Caco-2 (cell line): Measurements from ENCODE around the gene SH3TC1. TPM values are rescaled to one million over a fixed set of nuclear protein-coding genes. Genes with fewer than 3 reads are reported as not detected.

Experiments used
- BruUV-seq: library from RNA; stranded (reverse); fragments of 400-500 nt; replicated peaks from 2 replicates; lab custom pipeline; 2021; lab: Mats Ljungman, UMichigan
- CTCF ChIA-PET: fragments of 300-600 bp; sonication (Branson Sonifier 250); formaldehyde crosslinking; loops from one replicate; lab custom pipeline; 2022; ENCODE audit warnings: antibody characterized with exemption; lab: Charles Lee
- POLR2A ChIA-PET: fragments of 300-600 bp; sonication (Branson Sonifier 250); formaldehyde crosslinking; loops from one replicate; lab custom pipeline; 2022; ENCODE audit warnings: antibody characterized with exemption; lab: Charles Lee
- DNase-seq, 2 experiments: peaks; one replicate each; pipeline versions ENCODE4 v3.0.0 to v3.0.0-alpha.2; 2020 to 2022
- H3K27me3 ChIP-seq: replicated peaks from 2 replicates; pipeline ENCODE4 v1.6.0; 2011; ENCODE audit warnings: low read length; ENCODE audit not compliant: control insufficient read depth, insufficient read depth
- H3K36me3 ChIP-seq: 2 replicates; pipeline ENCODE4 v1.5.1; 2011; ENCODE audit warnings: low read length; ENCODE audit not compliant: control insufficient read depth, insufficient read depth
- H3K4me1 ChIP-seq: fragments of 250-450 bp; sonication (Bioruptor Pico); 2 replicates; pipeline ENCODE4 v1.5.1; 2020; ENCODE audit warnings: mild to moderate bottlenecking
- H3K4me3 ChIP-seq: 2 replicates; pipeline ENCODE4 v1.5.1; 2011; ENCODE audit warnings: low read depth, mild to moderate bottlenecking, control low read depth, low read length
- H3K9me3 ChIP-seq: fragments of 250-450 bp; sonication (Bioruptor Pico); 2 replicates; pipeline ENCODE4 v1.5.1; 2020; ENCODE audit warnings: mild to moderate bottlenecking, moderate library complexity
- H3K27ac Mint-ChIP-seq: one replicate; pipeline ENCODE4 v1.8.0; 2022; ENCODE audit warnings: mixed read lengths; ENCODE audit not compliant: unreplicated experiment
- H3K27me3 Mint-ChIP-seq: one replicate; pipeline ENCODE4 v1.8.0; 2022; ENCODE audit warnings: mixed read lengths; ENCODE audit not compliant: insufficient read depth, unreplicated experiment
- H3K36me3 Mint-ChIP-seq: one replicate; pipeline ENCODE4 v1.8.0; 2022; ENCODE audit warnings: mild to moderate bottlenecking, mixed read lengths; ENCODE audit not compliant: insufficient read depth, unreplicated experiment
- H3K4me1 Mint-ChIP-seq: one replicate; pipeline ENCODE4 v1.8.0; 2022; ENCODE audit warnings: low read depth, mixed read lengths; ENCODE audit not compliant: unreplicated experiment
- H3K4me3 Mint-ChIP-seq: one replicate; pipeline ENCODE4 v1.8.0; 2022; ENCODE audit warnings: mild to moderate bottlenecking, moderate library complexity, mixed read lengths; ENCODE audit not compliant: unreplicated experiment
- H3K9me3 Mint-ChIP-seq: one replicate; pipeline ENCODE4 v1.8.0; 2022; ENCODE audit warnings: mixed read lengths; ENCODE audit not compliant: unreplicated experiment
- intact Hi-C: fragments of 100-400 bp; cut with micrococcal nuclease; formaldehyde crosslinking; loops from one replicate; pipeline ENCODE4 v1.10.0; 2022; ENCODE audit not compliant: unreplicated experiment
- total RNA-seq: library from RNA; stranded (reverse); gene quantifications from 2 replicates; pipeline ENCODE4 v1.2.3, GENCODE V29; 2022
- TF ChIP-seq, protein P1 (sequence below), 2 experiments: fragments of 200-600 bp in 1 of 2; IDR thresholded peaks; 1 replicate in 1 of 2; 2 replicates in 1 of 2; pipeline versions ENCODE4 v1.5.1 to v1.8.0; 2011 to 2022; ENCODE audit warnings: antibody characterized with exemption in 1 of 2, control low read depth in 1 of 2, inconsistent platforms in 1 of 2, low read depth in 1 of 2, low read length in 1 of 2, mild to moderate bottlenecking in 1 of 2, moderate library complexity in 1 of 2; ENCODE audit not compliant: insufficient read depth in 1 of 2, severe bottlenecking in 1 of 2, unreplicated experiment in 1 of 2

SH3TC1 gene
- total RNA-seq, 1 experiment from 2014 or later, result 18.6 TPM

DNA sequence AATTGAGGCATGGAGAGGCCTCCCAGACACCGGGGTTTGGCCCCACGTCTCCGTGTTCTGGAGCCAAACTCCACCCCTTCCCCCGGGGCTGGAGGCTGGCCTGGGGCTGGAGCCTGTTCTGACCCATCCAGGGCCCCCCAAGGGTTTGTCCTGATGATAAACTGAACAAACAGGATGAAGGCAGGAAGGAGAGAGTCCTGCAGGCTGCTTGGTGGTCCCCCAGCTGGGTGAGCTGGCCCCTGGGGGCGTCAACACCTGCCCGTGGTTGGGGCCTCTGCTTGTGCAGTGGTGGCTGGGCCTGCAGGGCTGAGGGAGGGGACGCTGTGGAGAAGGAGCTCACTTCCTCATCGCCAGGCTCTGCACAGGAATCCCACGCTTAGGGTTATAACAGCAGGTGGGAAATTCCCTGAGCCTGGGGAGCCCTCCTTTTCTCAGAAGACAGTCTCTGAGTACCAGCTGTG lies 2.3 kb downstream of the SH3TC1 start:
- Mint-ChIP-seq H3K4me3 (no peak overlapping the region), H3K27me3 (no peaks in the 10 kb centered on the region), H3K4me1 (peaks cover 17% of the 10 kb centered on the region), H3K27ac (peak overlapping the region; percentile 50), H3K9me3 (no peaks in the 10 kb centered on the region), H3K36me3 (peaks cover 4% of the 10 kb centered on the region)
- intact Hi-C loops, result no loop called here
- no peaks in the 10 kb centered on the region for H3K27me3 ChIP-seq
- POLR2A ChIA-PET, result no interaction called here
- CTCF ChIA-PET, result interaction anchor here (1.6 kb wide), 1 partner anchor 25 kb away, joined by 8 read pairs; no protein-coding TSS in a partner anchor
- TF ChIP-seq, protein P1, sequence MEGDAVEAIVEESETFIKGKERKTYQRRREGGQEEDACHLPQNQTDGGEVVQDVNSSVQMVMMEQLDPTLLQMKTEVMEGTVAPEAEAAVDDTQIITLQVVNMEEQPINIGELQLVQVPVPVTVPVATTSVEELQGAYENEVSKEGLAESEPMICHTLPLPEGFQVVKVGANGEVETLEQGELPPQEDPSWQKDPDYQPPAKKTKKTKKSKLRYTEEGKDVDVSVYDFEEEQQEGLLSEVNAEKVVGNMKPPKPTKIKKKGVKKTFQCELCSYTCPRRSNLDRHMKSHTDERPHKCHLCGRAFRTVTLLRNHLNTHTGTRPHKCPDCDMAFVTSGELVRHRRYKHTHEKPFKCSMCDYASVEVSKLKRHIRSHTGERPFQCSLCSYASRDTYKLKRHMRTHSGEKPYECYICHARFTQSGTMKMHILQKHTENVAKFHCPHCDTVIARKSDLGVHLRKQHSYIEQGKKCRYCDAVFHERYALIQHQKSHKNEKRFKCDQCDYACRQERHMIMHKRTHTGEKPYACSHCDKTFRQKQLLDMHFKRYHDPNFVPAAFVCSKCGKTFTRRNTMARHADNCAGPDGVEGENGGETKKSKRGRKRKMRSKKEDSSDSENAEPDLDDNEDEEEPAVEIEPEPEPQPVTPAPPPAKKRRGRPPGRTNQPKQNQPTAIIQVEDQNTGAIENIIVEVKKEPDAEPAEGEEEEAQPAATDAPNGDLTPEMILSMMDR (IDR thresholded peaks at IDR 0.05; ENCODE audit: insufficient read depth in 1 of 2, low read depth in 1 of 2, low read length in 1 of 2, severe bottlenecking in 1 of 2, unreplicated experiment in 1 of 2), result no peak
- no peaks in the 10 kb centered on the region for H3K36me3 ChIP-seq
- H3K4me3 ChIP-seq, result no peak overlapping the region
- no TSS peak for BruUV-seq
- H3K9me3 ChIP-seq, result no peaks in the 10 kb centered on the region
- DNase-seq, result no peak
- H3K4me1 ChIP-seq, result peaks cover 48% of the 10 kb centered on the region

DNA sequence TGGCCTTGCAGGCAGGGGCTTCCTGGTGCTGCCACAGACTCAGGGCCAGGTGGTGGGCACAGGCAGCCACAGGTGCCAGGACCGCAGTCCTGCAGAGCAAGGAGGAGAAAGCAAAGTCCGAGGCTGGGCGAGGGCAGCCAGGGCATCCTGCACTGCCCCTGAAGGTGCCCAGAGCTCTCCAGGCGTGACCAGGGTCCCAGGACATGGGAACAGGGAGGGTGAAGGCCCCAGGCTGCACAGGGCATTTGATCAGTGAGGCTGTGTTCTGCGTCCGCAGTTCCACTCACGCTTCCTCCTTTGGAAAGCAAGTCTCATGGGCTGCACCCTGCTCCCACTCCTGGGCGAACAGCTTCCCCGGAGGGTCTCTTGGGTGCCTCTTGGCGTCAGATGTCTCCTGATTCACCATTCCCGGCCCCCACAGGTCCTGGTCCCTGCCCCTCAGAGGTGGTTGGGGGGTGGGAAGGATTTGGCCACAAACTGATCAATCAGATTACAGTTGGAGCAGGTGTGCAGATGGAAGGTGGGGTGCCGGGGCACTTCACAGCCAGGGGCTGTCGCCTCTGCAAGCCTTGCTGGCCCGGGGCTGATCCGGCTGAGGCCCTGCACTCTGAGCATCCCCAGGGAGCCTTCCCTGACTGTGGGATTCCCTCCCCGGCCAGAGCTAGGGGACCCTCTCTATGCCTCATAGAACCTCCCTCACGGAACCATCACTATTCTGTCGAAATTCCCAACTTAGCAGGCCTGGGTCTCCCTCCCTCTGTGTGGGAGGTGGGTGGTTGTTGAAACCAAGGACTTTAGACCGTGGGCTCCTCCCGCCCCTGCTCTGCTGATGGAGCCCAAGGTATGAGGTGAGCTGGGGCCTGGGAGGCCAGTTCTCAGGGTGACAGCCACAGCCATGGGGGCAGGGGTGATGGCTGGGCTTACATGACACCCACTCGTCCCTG lies 3.3 kb downstream of the SH3TC1 start:
- Histone ChIP-seq H3K27me3 (no peaks in the 10 kb centered on the region), H3K36me3 (no peaks in the 10 kb centered on the region), H3K4me3 (no peak overlapping the region), H3K9me3 (no peaks in the 10 kb centered on the region), H3K4me1 (peaks cover 48% of the 10 kb centered on the region)
- Mint-ChIP-seq H3K27ac (no peak overlapping the region), H3K27me3 (no peaks in the 10 kb centered on the region), H3K36me3 (peaks cover 4% of the 10 kb centered on the region), H3K4me3 (no peak overlapping the region), H3K9me3 (no peaks in the 10 kb centered on the region), H3K4me1 (peaks cover 17% of the 10 kb centered on the region)
- BruUV-seq, result no TSS peak
- ChIA-PET POLR2A (no interaction called here), CTCF (interaction anchor here (0.6 to 1.6 kb wide), 3 partner anchors 25 to 200 kb away, joined by 3 to 8 read pairs (median 3); no protein-coding TSS in a partner anchor)
- intact Hi-C loops, result no loop called here
- DNase-seq, result peak in 1 of 2 experiments; percentile 46
- TF ChIP-seq, protein P1 (IDR thresholded peaks at IDR 0.05; ENCODE audit: insufficient read depth in 1 of 2, low read depth in 1 of 2, low read length in 1 of 2, severe bottlenecking in 1 of 2, unreplicated experiment in 1 of 2), result no peak

DNA sequence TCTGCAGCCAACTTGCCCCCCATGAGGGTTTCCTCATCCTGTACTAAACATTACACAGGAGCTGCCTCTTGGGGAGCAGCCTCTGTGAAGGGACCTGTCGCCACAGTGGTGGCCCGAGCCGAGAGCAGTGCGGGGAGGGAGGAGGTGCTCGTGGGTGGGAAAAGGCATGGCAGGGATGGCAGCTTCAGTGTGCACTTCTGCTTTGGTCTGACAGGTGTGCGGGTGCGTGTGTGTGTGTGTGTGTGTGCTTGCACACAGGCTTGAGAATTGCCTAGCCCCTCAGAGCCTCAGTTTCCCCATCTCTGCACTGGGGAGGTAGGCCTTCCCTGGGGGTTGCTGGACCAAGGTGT lies 3.9 kb downstream of the SH3TC1 start:
- peaks cover 4% of the 10 kb centered on the region for H3K36me3 Mint-ChIP-seq
- H3K4me3 ChIP-seq, result no peak overlapping the region
- H3K9me3 Mint-ChIP-seq, result no peaks in the 10 kb centered on the region
- no peak overlapping the region for H3K27ac Mint-ChIP-seq
- no TSS peak for BruUV-seq
- intact Hi-C loops, result no loop called here
- no peaks in the 10 kb centered on the region for H3K9me3 ChIP-seq
- TF ChIP-seq, protein P1 (IDR thresholded peaks at IDR 0.05; ENCODE audit: insufficient read depth in 1 of 2, low read depth in 1 of 2, low read length in 1 of 2, severe bottlenecking in 1 of 2, unreplicated experiment in 1 of 2), result no peak
- no peaks in the 10 kb centered on the region; the same call in 1 of the 2 replicates for H3K36me3 ChIP-seq
- ChIA-PET CTCF (interaction anchor here (0.8 kb wide), 1 partner anchor 26 kb away, joined by 3 read pairs; no protein-coding TSS in a partner anchor), POLR2A (no interaction called here)
- H3K4me1 ChIP-seq, result peaks cover 48% of the 10 kb centered on the region
- DNase-seq, result no peak
- no peaks in the 10 kb centered on the region for H3K27me3 Mint-ChIP-seq
- H3K4me3 Mint-ChIP-seq, result no peak overlapping the region
- H3K4me1 Mint-ChIP-seq, result peaks cover 17% of the 10 kb centered on the region
- H3K27me3 ChIP-seq, result no peaks in the 10 kb centered on the region
